DND-41 (cell line): ENCODE results near the gene MRPL30.

Experiments used
- ATAC-seq: fragments of 200-7000 bp; cut with Tn5 transposase; 3 replicates; pipeline ENCODE4 v1.9.1; 2021; ENCODE audit warnings: low read depth; ENCODE audit not compliant: insufficient read depth
- DNase-seq: peaks from one replicate; pipeline ENCODE4 v3.0.0-alpha.2; 2020
- H2AFZ ChIP-seq: 2 replicates; pipeline ENCODE4 v1.6.0; 2012; ENCODE audit warnings: low read depth, low read length
- H3K27ac ChIP-seq: 2 replicates; pipeline ENCODE4 v1.5.1; 2012; ENCODE audit warnings: low read length, inconsistent platforms
- H3K27me3 ChIP-seq: fragments of 200-600 bp; sonication (generic); 2 replicates; pipeline ENCODE4 v1.6.0; 2012; ENCODE audit warnings: low read length, mild to moderate bottlenecking, inconsistent platforms; ENCODE audit not compliant: insufficient read depth, poor library complexity
- H3K36me3 ChIP-seq: 2 replicates; pipeline ENCODE4 v1.5.1; 2012; ENCODE audit warnings: low read length, inconsistent platforms; ENCODE audit not compliant: insufficient read depth
- H3K4me1 ChIP-seq: 2 replicates; pipeline ENCODE4 v1.5.1; 2012; ENCODE audit warnings: mild to moderate bottlenecking, low read length; ENCODE audit not compliant: insufficient read depth
- H3K4me2 ChIP-seq: 2 replicates; pipeline ENCODE4 v1.6.0; 2012; ENCODE audit warnings: mild to moderate bottlenecking, moderate library complexity, low read length, inconsistent platforms; ENCODE audit not compliant: insufficient read depth
- H3K4me3 ChIP-seq, 2 experiments: fragments of 200-600 bp in 1 of 2; shearing (Covaris generic) in 1 of 2; 2 replicates each; pipeline ENCODE4 v1.5.1; 2012 to 2016; ENCODE audit warnings: inconsistent platforms in 2 of 2, low read length in 2 of 2, mild to moderate bottlenecking in 2 of 2, low read depth in 1 of 2, moderate library complexity in 1 of 2
- H3K79me2 ChIP-seq: 2 replicates; pipeline ENCODE4 v1.6.0; 2012; ENCODE audit warnings: low read length, inconsistent platforms; ENCODE audit not compliant: insufficient read depth
- H3K9ac ChIP-seq: 2 replicates; pipeline ENCODE4 v1.6.0; 2012; ENCODE audit warnings: low read depth, mild to moderate bottlenecking, inconsistent platforms, low read length, moderate library complexity
- H3K9me3 ChIP-seq: 2 replicates; pipeline ENCODE4 v1.5.1; 2012; ENCODE audit warnings: low read length, moderate library complexity, mild to moderate bottlenecking, inconsistent platforms; ENCODE audit not compliant: insufficient read depth, severe bottlenecking
- H4K20me1 ChIP-seq: 2 replicates; pipeline ENCODE4 v1.6.0; 2012; ENCODE audit warnings: low read length; ENCODE audit not compliant: insufficient read depth
- CTCF ChIP-seq: IDR thresholded peaks from 2 replicates; pipeline ENCODE4 v1.5.1; 2012; ENCODE audit warnings: borderline replicate concordance, low read length, moderate library complexity, mild to moderate bottlenecking; ENCODE audit not compliant: poor library complexity, severe bottlenecking; ENCODE audit errors: extremely low read depth
- EZH2 ChIP-seq: IDR thresholded peaks from 3 replicates; pipeline ENCODE4 v1.6.1; 2012; ENCODE audit warnings: borderline replicate concordance, low read depth, mild to moderate bottlenecking, moderate library complexity, low read length, inconsistent platforms; ENCODE audit not compliant: severe bottlenecking

Gene MRPL30

GRCh38 chr2:99181624-99182000 is 628 bp downstream of the MRPL30 start:
- no peaks in the 10 kb centered on the region for H4K20me1 ChIP-seq
- peak overlapping the region; percentile 70 for H3K9ac ChIP-seq
- peaks cover 6% of the 10 kb centered on the region; the same call in 1 of the 2 replicates for H3K36me3 ChIP-seq
- no peaks in the 10 kb centered on the region for H3K9me3 ChIP-seq
- peak overlapping the region; percentile 84 to 89 for H3K4me3 ChIP-seq
- peak overlapping the region; percentile 86 for H3K27ac ChIP-seq
- no peak for TF ChIP-seq EZH2
- no peak for TF ChIP-seq CTCF
- H3K79me2 ChIP-seq = peaks cover 96% of the 10 kb centered on the region
- no peak for DNase-seq
- H3K4me1 ChIP-seq = peaks cover 43% of the 10 kb centered on the region
- peak overlapping the region; percentile 89 for H2AFZ ChIP-seq
- no peak for ATAC-seq
- peak overlapping the region; percentile 91 for H3K4me2 ChIP-seq
- no peaks in the 10 kb centered on the region for H3K27me3 ChIP-seq

- ATAC-seq (no peak), DNase-seq (no peak)
- peaks cover 10% of the 10 kb centered on the region for H3K36me3 ChIP-seq
- H3K4me1 ChIP-seq = peaks cover 46% of the 10 kb centered on the region
- H3K4me3 ChIP-seq = no peak overlapping the region; a peak in 1 of 4 replicates
- no peak overlapping the region for H2AFZ ChIP-seq
- H3K79me2 ChIP-seq = peaks cover 91% of the 10 kb centered on the region
- H3K9ac ChIP-seq = no peak overlapping the region
- H3K27ac ChIP-seq = no peak overlapping the region
- no peak for TF ChIP-seq CTCF
- no peak for TF ChIP-seq EZH2
- peak overlapping the region; percentile 91; the same call in 1 of the 2 replicates for H3K4me2 ChIP-seq
- H4K20me1 ChIP-seq = peaks cover 4% of the 10 kb centered on the region; the same call in 1 of the 2 replicates
- H3K27me3 ChIP-seq = no peaks in the 10 kb centered on the region
- H3K9me3 ChIP-seq = no peaks in the 10 kb centered on the region
These were observed 2.0 kb downstream of the MRPL30 start for GRCh38 chr2:99183025-99183424.

GRCh38 chr2:99184811-99185210 is 3.8 kb downstream of the MRPL30 start:
- no peak overlapping the region for H3K4me2 ChIP-seq
- H3K79me2 ChIP-seq = peaks cover 83% of the 10 kb centered on the region
- H4K20me1 ChIP-seq = peaks cover 4% of the 10 kb centered on the region; the same call in 1 of the 2 replicates
- peaks cover 29% of the 10 kb centered on the region for H3K4me1 ChIP-seq
- H2AFZ ChIP-seq = no peak overlapping the region
- peaks cover 18% of the 10 kb centered on the region for H3K36me3 ChIP-seq
- no peak overlapping the region for H3K4me3 ChIP-seq
- H3K9me3 ChIP-seq = no peaks in the 10 kb centered on the region
- DNase-seq = no peak
- TF ChIP-seq EZH2 (no peak), CTCF (no peak)
- ATAC-seq = no peak
- no peak overlapping the region for H3K27ac ChIP-seq
- no peaks in the 10 kb centered on the region for H3K27me3 ChIP-seq
- no peak overlapping the region for H3K9ac ChIP-seq

GRCh38 chr2:99187011-99187410 is 6.0 kb downstream of the MRPL30 start:
- peaks cover 4% of the 10 kb centered on the region; the same call in 1 of the 2 replicates for H4K20me1 ChIP-seq
- H3K36me3 ChIP-seq = peaks cover 33% of the 10 kb centered on the region
- TF ChIP-seq EZH2 = no peak
- TF ChIP-seq CTCF = no peak
- H3K4me1 ChIP-seq = peaks cover 19% of the 10 kb centered on the region
- H2AFZ ChIP-seq = no peak overlapping the region
- H3K79me2 ChIP-seq = peaks cover 67% of the 10 kb centered on the region
- H3K27ac ChIP-seq = no peak overlapping the region
- DNase-seq (no peak), ATAC-seq (no peak)
- no peak overlapping the region for H3K4me2 ChIP-seq
- no peak overlapping the region for H3K4me3 ChIP-seq
- H3K9ac ChIP-seq = no peak overlapping the region
- H3K27me3 ChIP-seq = no peaks in the 10 kb centered on the region
- H3K9me3 ChIP-seq = no peaks in the 10 kb centered on the region
